Epidermal melanocyte (primary cell): Measurements from ENCODE around the gene ATG2A.
A peak's percentile ranks its signal among the peaks of the same experiment; 100 is the strongest.
"Not testable (repeated sequence)": the region's sequence is repeated elsewhere in the genome, so short reads cannot be mapped to it uniquely, and the experiment has no call there.

Source experiments
- DNase-seq: peaks from one replicate; pipeline ENCODE4 v3.0.0; 2011; ENCODE audit warnings: low spot score; ENCODE audit not compliant: insufficient read length

Gene ATG2A

DNA sequence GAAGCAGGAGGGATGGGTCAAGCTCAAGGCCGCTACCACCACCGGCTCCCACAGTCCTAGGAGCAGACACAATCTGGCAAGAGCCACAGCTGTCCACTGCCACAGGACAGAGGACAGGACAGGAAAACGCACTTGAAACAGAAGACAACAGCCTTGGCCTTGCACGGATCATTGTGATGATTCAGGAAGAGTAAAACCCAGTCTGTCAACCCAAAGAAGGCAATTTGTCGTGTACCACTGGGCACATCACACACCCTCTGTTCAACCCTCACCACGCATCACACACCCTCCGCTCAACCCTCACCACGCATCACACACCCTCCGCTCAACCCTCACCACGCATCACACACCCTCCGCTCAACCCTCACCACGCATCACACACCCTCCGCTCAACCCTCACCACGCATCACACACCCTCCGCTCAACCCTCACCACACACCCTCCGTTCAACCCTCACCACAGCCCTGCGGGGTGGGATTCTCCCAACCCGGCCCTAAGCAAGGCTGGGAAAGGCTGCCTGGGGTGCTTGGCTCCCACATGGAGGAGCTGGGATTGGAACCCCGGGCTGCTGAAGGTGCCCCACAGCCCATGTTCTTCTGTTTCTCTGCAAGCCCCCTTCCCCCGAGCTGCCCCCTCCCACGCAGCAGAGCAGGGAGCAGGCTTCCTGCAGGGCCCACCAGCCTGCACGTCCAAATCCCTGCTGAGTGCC, 61.3 kb downstream of the ATG2A start:
- DNase-seq: no peak

DNA sequence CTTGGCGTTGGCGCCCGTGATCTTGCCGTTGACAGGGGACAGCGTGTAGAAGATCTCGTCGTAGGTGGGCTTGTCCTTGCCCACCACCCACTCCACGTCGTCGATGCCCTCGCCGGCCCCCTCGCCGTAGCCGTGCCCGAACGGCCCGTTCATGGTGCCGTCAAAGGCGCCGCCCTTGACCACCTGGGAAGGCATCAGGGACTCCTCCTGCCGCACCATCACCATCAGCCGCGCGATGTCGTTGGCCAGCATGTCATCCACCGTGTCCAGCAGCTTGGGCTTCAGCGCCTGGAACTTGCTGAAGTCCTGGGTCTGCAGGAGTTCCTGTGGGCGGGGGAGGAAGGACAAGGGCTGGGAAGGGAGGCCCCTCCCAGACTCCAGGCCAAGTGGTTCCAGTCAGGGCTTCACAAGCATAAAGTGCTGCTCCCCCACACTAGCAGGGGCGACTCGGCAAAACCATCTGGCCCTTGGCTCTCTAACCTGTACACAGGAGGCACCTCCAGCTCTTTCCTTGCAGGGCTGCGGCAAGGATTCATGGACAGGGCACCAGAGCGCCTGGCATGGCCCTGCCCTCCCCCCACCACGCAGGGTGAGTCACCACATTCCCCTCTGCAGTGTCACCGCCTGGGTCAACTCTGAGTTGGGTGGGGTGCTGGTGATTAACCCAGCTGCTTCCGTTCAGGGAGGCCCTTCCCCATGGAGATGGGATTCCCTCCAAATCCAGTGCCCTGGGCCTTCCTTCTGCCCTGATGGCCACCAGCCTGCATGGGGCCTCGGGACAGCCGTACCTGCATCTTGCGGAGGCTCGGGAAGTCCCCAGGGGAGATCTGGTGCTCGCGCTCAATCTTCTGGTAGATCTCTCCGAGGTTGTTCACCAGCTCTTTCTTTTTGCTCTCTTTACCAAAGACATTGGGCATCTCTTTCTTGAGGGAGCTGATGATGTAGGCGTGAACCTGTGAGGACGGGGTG, 62.2 kb downstream of the ATG2A start:
- peak; percentile 87 for DNase-seq

DNA sequence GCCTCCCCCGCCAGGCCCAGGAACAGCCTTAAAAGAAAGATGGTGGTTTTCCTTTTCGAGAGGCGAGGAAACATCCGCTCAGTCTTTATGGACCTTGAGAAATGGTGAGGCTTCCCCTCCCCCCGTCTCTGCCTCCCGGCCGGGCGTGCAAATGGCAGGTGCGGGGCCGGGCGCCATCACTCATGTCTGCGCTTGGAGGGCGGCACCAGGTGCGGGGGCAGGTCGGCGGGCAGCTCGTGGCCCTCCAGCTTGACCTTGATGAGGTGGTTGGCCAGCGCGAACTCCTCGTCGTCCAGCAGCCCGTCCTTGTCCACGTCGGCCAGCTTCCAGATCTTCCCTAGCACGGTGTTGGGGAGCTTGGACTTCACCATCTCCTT, 62.9 kb downstream of the ATG2A start:
- no peak for DNase-seq

DNA sequence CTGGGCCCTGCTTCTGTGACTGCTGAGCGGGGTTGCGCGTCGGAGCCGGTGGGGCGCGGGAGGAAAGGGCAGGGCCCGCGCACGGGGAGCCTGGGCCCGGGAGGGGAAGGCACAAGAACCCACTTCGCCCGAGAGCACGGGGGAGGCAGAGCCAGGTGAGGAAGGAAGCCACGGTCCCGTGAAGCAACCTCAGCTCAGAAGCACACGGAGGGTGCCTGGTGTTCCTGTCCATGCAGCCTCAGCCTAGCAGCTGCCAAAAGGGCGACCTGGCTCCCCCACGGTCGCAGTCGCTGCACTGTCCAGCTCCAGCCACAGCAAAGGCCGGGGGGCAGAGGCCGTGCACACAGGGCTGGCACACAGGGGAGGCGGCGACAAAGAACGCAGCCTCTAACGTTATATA, 63.3 kb downstream of the ATG2A start:
- no peak for DNase-seq

DNA sequence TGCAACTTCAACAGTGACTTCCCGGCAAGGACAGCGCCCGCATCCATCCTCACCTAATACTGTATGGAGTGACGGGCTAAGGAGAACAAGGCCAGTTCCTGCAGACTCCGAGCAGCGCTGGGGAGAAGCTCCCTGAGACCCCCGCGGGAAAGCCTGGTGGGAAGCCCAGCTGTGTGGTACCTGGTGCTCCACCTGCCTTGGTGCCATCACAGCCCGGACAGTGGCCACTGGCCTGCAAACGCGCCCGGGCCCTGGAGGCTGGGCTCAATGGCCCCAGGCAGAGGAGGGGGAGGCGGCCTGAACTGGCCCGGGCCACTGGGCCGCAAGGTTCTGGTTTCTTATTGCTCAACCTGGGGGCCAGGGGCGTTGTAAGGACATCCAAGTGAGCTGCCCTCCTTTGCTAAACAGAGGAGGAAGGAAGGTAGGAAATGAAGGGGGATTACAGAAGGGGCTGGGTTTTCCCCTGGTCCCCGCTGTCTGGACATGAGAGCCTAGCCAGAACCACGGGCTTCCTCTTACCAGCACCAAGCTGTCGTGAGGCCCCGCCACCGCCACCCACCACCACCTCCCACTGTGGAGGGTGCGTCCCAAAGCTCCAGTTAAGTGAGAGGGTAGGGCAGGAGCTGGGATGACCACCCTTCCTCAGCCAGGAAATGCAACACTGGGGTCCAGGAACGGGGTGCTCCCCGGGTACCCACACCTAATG, 64.1 kb downstream of the ATG2A start:
- DNase-seq: no peak

DNA sequence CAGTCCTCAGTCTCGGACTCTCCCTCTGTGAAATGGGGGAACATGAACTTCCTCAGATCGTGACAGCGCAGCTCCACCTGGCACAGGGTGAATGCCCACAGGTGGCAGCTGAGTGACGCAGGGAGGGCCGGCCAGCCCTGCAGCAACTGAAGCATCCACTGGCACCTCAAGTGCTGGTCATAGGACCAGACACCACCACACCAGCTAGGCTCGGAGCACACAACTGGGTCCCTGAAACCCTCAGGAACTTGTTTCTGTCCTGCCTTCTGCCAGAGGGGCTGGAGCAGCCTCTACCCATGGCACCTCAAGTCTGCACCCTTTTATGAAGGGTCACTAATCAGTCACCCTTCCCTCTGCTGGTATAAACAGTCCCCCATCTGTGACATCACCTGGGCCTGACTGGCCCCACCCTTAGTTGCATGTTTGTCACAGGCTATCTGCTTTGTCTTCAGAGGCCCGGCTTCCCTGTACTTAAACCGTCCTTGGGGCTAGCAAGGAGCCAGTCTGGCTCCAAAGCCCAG, 65.1 kb downstream of the ATG2A start:
- DNase-seq: no peak

DNA sequence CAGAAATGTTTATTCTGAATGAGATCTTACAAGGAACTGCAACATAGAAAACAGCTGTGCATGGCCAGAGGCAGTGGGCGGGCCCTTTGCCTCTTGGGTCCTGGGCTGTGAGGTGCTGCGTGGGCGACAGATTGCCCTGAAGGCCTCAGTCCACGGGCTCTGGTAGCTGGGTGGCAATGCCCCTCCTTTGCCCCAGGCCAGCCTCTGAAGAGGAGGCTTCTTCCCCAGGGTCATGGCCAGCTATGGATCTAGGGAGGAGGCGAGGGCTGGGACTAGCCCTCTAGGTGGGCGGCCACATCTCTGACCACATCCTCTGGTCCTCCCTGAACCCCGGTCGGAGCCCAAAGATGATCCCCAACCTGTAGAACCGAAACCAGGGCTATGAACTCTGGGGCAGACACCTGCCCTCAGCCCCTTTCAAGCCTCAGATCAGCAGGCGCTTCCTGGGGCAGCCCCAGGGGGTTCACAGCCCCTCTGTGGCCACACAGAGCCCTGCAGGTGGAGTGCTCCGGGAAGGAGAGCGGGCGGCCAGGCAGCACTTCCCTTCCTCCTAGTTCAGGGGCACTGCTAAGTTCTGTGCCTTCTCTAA, 65.9 kb downstream of the ATG2A start:
- peak; percentile 61 for DNase-seq

DNA sequence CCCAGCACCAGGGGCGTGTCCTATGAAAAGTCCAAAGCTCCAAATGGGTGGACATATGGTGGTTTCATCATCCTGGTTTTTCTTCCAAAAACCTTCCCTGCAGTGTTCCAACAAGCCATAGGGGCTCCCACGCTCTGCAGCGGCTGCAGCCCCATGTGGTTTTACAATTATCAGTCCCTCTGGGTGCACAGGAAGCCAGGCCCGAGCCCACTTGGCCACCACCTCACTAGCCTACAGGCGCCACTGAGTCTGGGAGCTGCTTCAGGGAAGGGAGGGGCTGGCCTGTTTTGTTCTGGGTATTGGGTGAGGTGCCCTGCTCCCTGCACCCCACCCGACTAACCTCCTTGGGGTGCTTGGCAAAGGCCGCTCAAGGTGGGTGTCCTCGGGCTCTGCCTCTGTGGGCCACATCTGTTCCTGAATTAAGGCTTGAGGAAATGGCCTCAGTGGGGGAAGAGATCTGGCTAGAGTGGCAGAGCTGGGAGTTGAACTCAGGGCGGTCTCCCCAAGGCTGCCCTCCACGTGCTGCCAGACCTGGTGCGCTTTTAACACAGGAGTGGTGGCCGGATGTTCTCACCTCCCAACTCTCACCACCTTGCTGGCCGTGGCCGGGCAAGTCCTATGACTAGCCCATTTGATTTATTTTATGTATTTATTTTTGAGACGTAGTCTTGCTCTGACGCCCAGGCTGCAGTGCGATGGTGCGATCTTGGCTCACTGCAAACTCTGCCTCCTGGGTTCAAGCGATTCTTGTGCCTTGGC, 67.2 kb downstream of the ATG2A start:
- no peak for DNase-seq

DNA sequence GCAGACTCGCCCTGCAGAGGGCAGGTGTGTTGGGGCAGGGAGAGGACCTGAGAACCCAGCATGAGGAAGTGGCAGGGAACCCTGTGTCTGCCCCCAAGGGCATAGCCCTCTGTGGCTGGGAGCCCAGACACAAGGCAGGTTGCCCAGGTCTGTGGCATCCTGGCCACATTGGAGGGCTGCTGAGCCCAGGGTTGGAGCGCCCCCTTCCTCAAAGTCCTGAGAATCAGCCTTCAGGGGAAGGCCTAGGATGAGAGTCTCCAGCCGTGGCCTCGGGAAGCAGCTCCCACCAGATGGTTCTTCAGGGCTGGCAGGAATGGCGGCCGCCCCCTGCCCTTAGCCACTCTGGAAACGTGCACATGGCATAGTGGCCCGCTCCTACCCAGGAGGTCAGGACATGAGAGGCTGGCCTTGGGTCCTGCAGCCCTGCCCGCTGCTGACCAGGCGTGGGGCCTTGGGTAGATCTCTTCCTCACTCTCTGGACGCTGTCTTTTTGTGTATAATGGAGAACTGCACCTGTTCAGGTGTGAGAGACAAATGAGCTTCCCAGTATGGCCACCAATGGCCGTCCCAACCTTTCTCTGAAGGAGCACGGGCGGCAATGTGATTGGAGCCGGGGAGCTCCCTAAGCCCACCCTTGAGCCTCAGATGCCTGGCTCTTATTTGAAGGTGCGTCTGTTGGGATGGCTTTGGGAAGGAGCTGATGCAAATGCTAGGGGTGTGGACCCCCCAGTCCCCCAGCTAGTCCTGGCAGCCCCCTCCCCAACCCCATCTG, 68.0 kb downstream of the ATG2A start:
- no peak for DNase-seq

DNA sequence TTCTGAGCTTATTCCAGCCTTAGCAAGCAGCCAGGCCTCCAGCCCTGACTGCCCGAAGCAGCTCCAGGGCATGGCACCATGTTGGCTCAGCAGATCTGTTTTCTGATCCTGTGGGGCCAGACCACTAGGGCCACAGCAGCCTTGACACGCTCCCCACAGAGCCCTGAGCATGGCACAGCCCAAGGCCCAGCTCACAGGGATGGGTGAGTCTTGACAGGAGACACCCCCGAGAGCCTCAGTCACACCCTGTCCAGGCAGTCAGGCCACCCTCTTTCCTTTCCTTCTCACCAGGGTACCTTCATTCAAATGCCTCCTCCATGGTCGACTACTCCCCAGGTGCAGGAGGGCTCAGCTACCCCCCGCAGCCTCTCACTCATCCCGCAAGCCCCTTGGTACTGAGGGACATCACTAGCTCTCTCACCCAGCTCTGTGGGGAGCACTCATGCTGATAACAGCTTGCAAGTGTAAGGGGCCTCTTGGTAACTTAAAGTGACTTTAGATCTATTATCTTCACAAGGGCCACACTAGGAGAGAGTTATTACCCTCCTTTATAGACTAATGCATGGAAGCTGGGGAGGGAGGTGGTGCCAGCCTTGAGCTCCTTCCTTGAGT, 68.7 kb downstream of the ATG2A start:
- no peak for DNase-seq

DNA sequence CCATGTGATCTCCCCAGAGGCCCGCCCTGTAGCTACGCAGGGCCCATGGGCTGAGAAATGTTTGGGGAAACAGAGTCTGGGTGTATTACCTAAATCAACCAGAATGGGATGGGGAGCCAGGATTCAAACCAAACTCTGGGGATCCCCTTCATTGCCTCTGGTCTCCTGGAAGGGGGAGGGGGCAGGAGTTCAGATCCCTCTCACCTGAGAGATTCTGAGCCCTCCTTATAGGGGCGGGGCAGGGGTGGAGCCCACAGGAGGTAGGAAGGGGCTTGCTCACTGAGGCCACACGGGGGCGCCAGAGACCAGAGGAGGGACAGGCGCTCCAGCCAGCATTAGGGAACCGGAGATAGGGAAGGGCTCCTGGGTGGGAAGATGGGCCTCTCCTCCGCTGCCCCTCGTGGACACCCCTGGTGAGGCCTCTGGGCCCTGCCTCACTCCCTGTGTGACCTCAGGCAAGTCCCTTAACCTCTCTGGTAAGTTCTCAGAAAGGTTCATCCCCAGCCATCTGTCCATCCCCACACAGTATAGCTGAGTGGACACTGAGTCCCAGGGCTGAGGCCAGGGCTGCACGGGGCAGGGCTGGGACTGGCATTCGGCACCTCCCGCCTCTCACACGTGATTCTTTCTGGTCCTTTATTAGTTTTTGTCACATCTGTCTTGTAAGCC, 69.9 kb downstream of the ATG2A start:
- peak; percentile 100 for DNase-seq

DNA sequence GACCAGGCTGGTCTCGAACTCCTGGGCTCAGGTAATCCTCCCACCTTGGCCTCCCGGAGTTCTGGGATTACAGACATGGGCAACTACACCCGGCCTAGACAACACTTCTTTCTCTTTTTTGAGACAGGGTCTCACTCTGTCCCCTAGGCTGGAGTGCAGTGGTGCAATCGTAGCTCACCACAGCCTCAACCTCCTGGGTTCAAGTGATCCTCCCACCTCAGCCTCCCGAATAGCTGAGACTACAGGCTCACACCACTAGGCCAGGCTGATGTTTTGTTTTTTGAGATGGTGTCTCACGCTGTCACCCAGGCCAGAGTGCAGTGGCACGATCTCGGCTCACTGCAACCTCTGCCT, 71.3 kb downstream of the ATG2A start:
- DNase-seq: not testable (repeated sequence)

DNA sequence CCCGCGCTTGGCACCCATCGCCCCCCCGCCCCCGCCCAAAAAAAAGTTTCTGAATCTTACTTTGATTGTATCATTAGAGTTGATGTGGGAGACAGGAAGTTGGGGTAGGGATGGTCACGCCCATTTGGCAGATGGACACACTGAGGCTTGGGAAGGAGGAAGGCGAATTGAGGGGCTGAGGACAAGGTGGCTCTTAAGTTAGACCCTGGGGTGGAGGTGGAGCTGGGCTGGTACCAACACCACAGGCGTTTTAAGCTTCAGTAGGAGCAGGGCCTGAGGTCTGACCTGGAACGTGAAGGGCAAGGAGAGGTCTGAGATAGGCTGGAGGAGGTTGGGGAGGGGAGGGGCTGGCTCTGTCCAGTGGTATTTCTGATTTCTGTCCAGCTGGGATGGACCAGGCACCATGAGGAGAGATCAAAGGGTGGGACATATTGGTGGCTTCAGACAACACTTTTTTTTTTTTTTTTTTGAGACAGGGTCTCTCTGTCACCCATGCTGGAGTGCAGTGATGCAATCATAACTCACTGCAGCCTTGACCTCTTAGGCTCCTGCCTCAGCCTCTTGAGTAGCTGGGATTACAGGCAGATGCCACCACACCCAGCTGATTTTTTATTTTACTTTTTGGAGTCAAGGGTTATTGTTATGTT, 71.8 kb downstream of the ATG2A start:
- DNase-seq: no peak
